Fibroblast of lung (primary cell): Measurements from ENCODE around the gene PAFAH1B1. TPM values are rescaled to one million over a fixed set of nuclear protein-coding genes. Genes with fewer than 3 reads are reported as not detected.

ENCODE experiments used
- DNase-seq, 2 donors: peaks; one replicate each; pipeline versions ENCODE4 v3.0.0 to v3.0.0-alpha.2; 2010; ENCODE audit warnings: low read depth in 2 of 2
- H2AFZ ChIP-seq: 2 replicates; pipeline ENCODE4 v1.5.1; 2012; ENCODE audit warnings: low read length, control low read depth, inconsistent platforms
- H3K27ac ChIP-seq: 2 replicates; pipeline ENCODE4 v1.5.1; 2011; ENCODE audit warnings: low read length, control low read depth; ENCODE audit not compliant: insufficient read depth
- H3K27me3 ChIP-seq: 2 replicates; pipeline ENCODE4 v1.5.1; 2011; ENCODE audit warnings: mild to moderate bottlenecking, low read length; ENCODE audit not compliant: control insufficient read depth, insufficient read depth
- H3K36me3 ChIP-seq: 2 replicates; pipeline ENCODE4 v1.5.1; 2011; ENCODE audit warnings: low read length; ENCODE audit not compliant: control insufficient read depth, insufficient read depth
- H3K4me1 ChIP-seq: 2 replicates; pipeline ENCODE4 v1.5.1; 2011; ENCODE audit warnings: low read length; ENCODE audit not compliant: control insufficient read depth, insufficient read depth; ENCODE audit errors: extremely low read depth
- H3K4me2 ChIP-seq: 2 replicates; pipeline ENCODE4 v1.5.1; 2011; ENCODE audit warnings: low read length, control low read depth; ENCODE audit not compliant: insufficient read depth; ENCODE audit errors: extremely low read depth
- H3K4me3 ChIP-seq, 4 experiments: fragments of 200-600 bp in 1 of 4; sonication (generic) in 1 of 4; replicated peaks in 1 of 4; 2 replicates each; pipeline ENCODE4 v1.5.1; 2011 to 2016; ENCODE audit warnings: low read length in 4 of 4, low read depth in 3 of 4, mild to moderate bottlenecking in 3 of 4, control low read depth in 2 of 4, inconsistent platforms in 1 of 4, mixed read lengths in 1 of 4; ENCODE audit not compliant: insufficient read depth in 1 of 4; ENCODE audit errors: control extremely low read depth in 1 of 4
- H3K79me2 ChIP-seq: 2 replicates; pipeline ENCODE4 v1.5.1; 2012; ENCODE audit warnings: mild to moderate bottlenecking, low read length, inconsistent platforms; ENCODE audit not compliant: control insufficient read depth, insufficient read depth
- H3K9ac ChIP-seq: 2 replicates; pipeline ENCODE4 v1.5.1; 2011; ENCODE audit warnings: mild to moderate bottlenecking, low read length, control low read depth; ENCODE audit not compliant: insufficient read depth
- H3K9me3 ChIP-seq: 2 replicates; pipeline ENCODE4 v1.5.1; 2012; ENCODE audit warnings: low read depth, low read length; ENCODE audit not compliant: control insufficient read depth, insufficient read depth
- H4K20me1 ChIP-seq: 2 replicates; pipeline ENCODE4 v1.5.1; 2011; ENCODE audit warnings: low read length; ENCODE audit not compliant: control insufficient read depth, insufficient read depth; ENCODE audit errors: extremely low read depth
- EZH2 ChIP-seq: IDR thresholded peaks from 2 replicates; pipeline ENCODE4 v1.5.1; 2012; ENCODE audit warnings: low read length, control low read depth, mild to moderate bottlenecking; ENCODE audit errors: missing control alignments
- polyA plus RNA-seq, 2 donors: library from polyadenylated mRNA; depleted of rRNA in 1 of 2; stranded (reverse) in 1 of 2; unstranded in 1 of 2; fragments of >200 nt; gene quantifications; 2 replicates each; pipeline ENCODE4 v1.2.1, GENCODE V29; 2011 to 2012; ENCODE audit warnings: missing spikeins in 1 of 2
- total RNA-seq: library from RNA; depleted of rRNA; stranded (reverse); fragments of >200 nt; gene quantifications from 2 replicates; pipeline ENCODE4 v1.2.1, GENCODE V29; 2014
- TF ChIP-seq, protein P1 (sequence below), 2 donors: IDR thresholded peaks in 1 of 2; conservative IDR thresholded peaks in 1 of 2; 1 replicate in 1 of 2; 2 replicates in 1 of 2; pipeline ENCODE4 v1.5.1; 2011 to 2012; ENCODE audit warnings: low read length in 2 of 2, control low read depth in 1 of 2, inconsistent platforms in 1 of 2, low read depth in 1 of 2, mild to moderate bottlenecking in 1 of 2

PAFAH1B1 gene
- total and polyA plus RNA-seq, 2 donors (not counting 1 experiment from before 2014, with no cell fraction given): 107 to 108 TPM

- no peak for DNase-seq
- Histone ChIP-seq H4K20me1 (no peaks in the 10 kb centered on the region), H3K27me3 (no peaks in the 10 kb centered on the region), H3K79me2 (no peaks in the 10 kb centered on the region), H3K4me1 (no peaks in the 10 kb centered on the region), H3K4me3 (no peak overlapping the region), H3K36me3 (peaks cover 23% of the 10 kb centered on the region), H3K9me3 (no peaks in the 10 kb centered on the region), H3K27ac (no peak overlapping the region), H2AFZ (no peak overlapping the region), H3K4me2 (no peak overlapping the region), H3K9ac (no peak overlapping the region)
- TF ChIP-seq, protein P1, sequence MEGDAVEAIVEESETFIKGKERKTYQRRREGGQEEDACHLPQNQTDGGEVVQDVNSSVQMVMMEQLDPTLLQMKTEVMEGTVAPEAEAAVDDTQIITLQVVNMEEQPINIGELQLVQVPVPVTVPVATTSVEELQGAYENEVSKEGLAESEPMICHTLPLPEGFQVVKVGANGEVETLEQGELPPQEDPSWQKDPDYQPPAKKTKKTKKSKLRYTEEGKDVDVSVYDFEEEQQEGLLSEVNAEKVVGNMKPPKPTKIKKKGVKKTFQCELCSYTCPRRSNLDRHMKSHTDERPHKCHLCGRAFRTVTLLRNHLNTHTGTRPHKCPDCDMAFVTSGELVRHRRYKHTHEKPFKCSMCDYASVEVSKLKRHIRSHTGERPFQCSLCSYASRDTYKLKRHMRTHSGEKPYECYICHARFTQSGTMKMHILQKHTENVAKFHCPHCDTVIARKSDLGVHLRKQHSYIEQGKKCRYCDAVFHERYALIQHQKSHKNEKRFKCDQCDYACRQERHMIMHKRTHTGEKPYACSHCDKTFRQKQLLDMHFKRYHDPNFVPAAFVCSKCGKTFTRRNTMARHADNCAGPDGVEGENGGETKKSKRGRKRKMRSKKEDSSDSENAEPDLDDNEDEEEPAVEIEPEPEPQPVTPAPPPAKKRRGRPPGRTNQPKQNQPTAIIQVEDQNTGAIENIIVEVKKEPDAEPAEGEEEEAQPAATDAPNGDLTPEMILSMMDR (conservative IDR thresholded peaks at IDR 0.05 in 1 of 2, IDR thresholded peaks at IDR 0.05 in 1 of 2; ENCODE audit: low read depth in 1 of 2, low read length in 2 of 2): no peak
- TF ChIP-seq EZH2: no peak
These were observed 101.2 kb downstream of the PAFAH1B1 start for GRCh38 chr17:2694381-2695242.

DNA sequence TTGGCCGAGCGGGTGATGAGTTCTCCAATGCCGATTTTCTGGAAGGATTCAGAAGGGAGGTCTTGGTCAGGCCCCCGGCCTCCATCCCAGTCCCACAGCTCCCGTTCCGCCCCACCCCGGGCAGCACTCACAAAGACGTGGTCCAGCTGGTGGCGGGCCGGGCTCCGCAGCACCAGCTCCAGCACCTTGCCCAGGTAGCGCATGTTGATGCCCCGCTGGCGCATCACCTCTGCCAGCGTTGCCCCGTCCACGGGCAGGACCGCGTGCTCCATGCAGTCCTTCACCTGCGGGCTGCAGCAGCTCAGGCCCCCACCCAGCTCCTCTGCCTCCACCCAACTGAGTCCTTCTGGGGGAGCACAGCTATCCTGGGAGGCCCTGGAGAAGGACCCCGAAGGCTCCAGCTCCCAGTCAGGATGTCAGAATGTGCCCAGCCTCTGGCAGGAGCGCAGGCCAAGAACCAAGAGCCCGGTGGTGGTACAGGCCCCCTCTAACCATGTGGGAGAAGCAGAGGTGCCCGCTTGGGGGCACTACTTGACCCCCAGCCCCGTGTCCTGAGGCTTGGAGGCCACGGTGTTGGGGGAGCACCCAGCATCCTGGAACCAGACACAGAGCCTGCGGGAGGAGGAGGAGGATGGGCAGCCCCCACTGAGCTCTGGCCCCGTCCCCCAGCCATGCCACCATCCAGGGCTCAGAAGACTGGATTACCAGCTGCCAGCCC lies 101.9 kb downstream of the PAFAH1B1 start:
- H3K27ac ChIP-seq: no peak overlapping the region
- no peaks in the 10 kb centered on the region for H3K27me3 ChIP-seq
- no peak overlapping the region for H2AFZ ChIP-seq
- H3K9me3 ChIP-seq: no peaks in the 10 kb centered on the region
- H4K20me1 ChIP-seq: no peaks in the 10 kb centered on the region
- no peaks in the 10 kb centered on the region for H3K79me2 ChIP-seq
- TF ChIP-seq, protein P1 (conservative IDR thresholded peaks at IDR 0.05 in 1 of 2, IDR thresholded peaks at IDR 0.05 in 1 of 2; ENCODE audit: low read depth in 1 of 2, low read length in 2 of 2): no peak
- no peak for TF ChIP-seq EZH2
- H3K4me2 ChIP-seq: no peak overlapping the region
- no peak overlapping the region for H3K9ac ChIP-seq
- DNase-seq: no peak
- no peak overlapping the region for H3K4me3 ChIP-seq
- H3K36me3 ChIP-seq: peaks cover 23% of the 10 kb centered on the region
- H3K4me1 ChIP-seq: no peaks in the 10 kb centered on the region

DNA sequence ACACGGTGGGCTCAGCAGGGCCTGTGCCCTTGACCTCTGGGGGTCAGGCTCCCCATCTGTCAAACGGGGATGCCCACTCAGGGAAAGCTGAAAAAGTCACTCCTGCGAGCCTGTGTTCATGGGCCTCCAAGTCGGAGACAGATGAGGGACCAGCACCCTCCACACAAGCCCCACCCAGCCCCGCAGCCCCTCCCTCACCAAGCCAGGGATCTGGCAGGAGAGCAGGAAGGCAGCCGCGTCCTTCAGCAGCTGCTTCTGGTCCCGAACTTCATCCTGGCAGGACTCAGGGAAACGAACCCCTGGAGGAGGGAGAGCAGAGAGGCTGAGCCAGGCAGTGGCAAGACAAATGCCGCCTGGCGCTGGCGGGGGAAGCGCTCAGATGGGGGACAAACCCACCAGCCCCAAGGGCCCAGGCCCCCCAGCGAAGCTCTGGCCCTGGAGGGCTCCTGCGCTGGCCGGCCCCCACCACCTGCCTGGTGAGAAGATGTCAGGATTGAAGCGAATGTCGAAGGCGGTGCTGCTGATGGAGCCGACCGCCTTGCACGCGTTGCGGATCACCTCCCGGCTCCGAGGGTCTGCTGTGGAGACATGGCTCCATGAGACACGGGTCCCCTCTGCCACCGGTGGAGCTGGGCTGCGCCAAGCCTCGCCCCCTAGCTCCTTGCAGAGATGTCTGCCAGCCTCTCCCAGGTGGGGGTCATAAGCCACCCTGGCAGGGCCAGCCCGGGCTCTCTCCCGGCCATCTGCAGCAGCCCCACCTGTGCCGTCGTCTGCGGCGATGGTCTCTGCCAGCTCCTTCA lies 102.7 kb downstream of the PAFAH1B1 start:
- H3K4me1 ChIP-seq: no peaks in the 10 kb centered on the region
- no peak overlapping the region for H2AFZ ChIP-seq
- no peak for DNase-seq
- H3K9ac ChIP-seq: no peak overlapping the region
- peaks cover 25% of the 10 kb centered on the region for H3K36me3 ChIP-seq
- no peak overlapping the region for H3K4me2 ChIP-seq
- TF ChIP-seq EZH2: no peak
- TF ChIP-seq, protein P1 (conservative IDR thresholded peaks at IDR 0.05 in 1 of 2, IDR thresholded peaks at IDR 0.05 in 1 of 2; ENCODE audit: low read depth in 1 of 2, low read length in 2 of 2): no peak
- no peak overlapping the region for H3K4me3 ChIP-seq
- no peaks in the 10 kb centered on the region for H3K9me3 ChIP-seq
- no peaks in the 10 kb centered on the region for H4K20me1 ChIP-seq
- H3K27ac ChIP-seq: no peak overlapping the region
- no peaks in the 10 kb centered on the region for H3K79me2 ChIP-seq
- H3K27me3 ChIP-seq: no peaks in the 10 kb centered on the region
